Parathyroid adenoma (tissue), 2 donors: ENCODE results near the gene TRABD2B.

Experiments
- H2AFZ ChIP-seq: fragments of 300-600 bp; sonication (generic); one replicate; pipeline ENCODE4 v1.7.0; 2017; ENCODE audit warnings: antibody characterized with exemption, mild to moderate bottlenecking
- H3K27ac ChIP-seq: fragments of 300-600 bp; sonication (generic); one replicate; pipeline ENCODE4 v1.7.0; 2017
- H3K27me3 ChIP-seq: fragments of 300-600 bp; sonication (generic); one replicate; pipeline ENCODE4 v1.7.0; 2017; ENCODE audit warnings: low read length; ENCODE audit not compliant: control insufficient read depth, insufficient read depth
- H3K36me3 ChIP-seq: fragments of 300-600 bp; sonication (generic); one replicate; pipeline ENCODE4 v1.7.0; 2017; ENCODE audit warnings: low read length; ENCODE audit not compliant: control insufficient read depth, insufficient read depth
- H3K4me1 ChIP-seq: fragments of 300-600 bp; sonication (generic); one replicate; pipeline ENCODE4 v1.7.0; 2017; ENCODE audit warnings: control low read depth
- H3K4me2 ChIP-seq: fragments of 300-600 bp; sonication (generic); one replicate; pipeline ENCODE4 v1.7.0; 2017; ENCODE audit warnings: low read length
- H3K4me3 ChIP-seq: fragments of 300-600 bp; sonication (generic); one replicate; pipeline ENCODE4 v1.7.0; 2017; ENCODE audit warnings: low read depth, low read length
- H3K79me2 ChIP-seq: fragments of 300-600 bp; sonication (generic); one replicate; pipeline ENCODE4 v1.7.0; 2017; ENCODE audit warnings: control low read depth
- H3K9ac ChIP-seq: fragments of 300-600 bp; sonication (generic); one replicate; pipeline ENCODE4 v1.7.0; 2017; ENCODE audit warnings: mild to moderate bottlenecking
- H3K9me3 ChIP-seq: fragments of 300-600 bp; sonication (generic); one replicate; pipeline ENCODE4 v1.7.0; 2017; ENCODE audit warnings: low read length; ENCODE audit not compliant: control insufficient read depth
- CTCF ChIP-seq: fragments of 300-600 bp; sonication (generic); IDR thresholded peaks from one replicate; pipeline ENCODE4 v1.7.0; 2017; ENCODE audit warnings: antibody characterized with exemption, mild to moderate bottlenecking
- donor health status: primary hyperparathyroidism.

Gene TRABD2B

GRCh38 chr1:47976267-47976666, 20.9 kb downstream of the TRABD2B start:
- TF ChIP-seq CTCF, result no peak
- H3K36me3 ChIP-seq, result no peaks in the 10 kb centered on the region
- H3K79me2 ChIP-seq, result no peaks in the 10 kb centered on the region
- H2AFZ ChIP-seq, result no peak overlapping the region
- no peak overlapping the region for H3K4me2 ChIP-seq
- no peak overlapping the region for H3K4me3 ChIP-seq
- H3K9me3 ChIP-seq, result no peaks in the 10 kb centered on the region
- H3K4me1 ChIP-seq, result no peaks in the 10 kb centered on the region
- H3K9ac ChIP-seq, result no peak overlapping the region
- no peaks in the 10 kb centered on the region for H3K27me3 ChIP-seq
- no peak overlapping the region for H3K27ac ChIP-seq

GRCh38 chr1:47975302-47975921, 21.8 kb downstream of the TRABD2B start:
- no peak for TF ChIP-seq CTCF
- H3K36me3 ChIP-seq, result no peaks in the 10 kb centered on the region
- no peak overlapping the region for H3K27ac ChIP-seq
- H3K79me2 ChIP-seq, result no peaks in the 10 kb centered on the region
- H3K9ac ChIP-seq, result no peak overlapping the region
- H3K4me3 ChIP-seq, result no peak overlapping the region
- H3K4me2 ChIP-seq, result no peak overlapping the region
- no peaks in the 10 kb centered on the region for H3K27me3 ChIP-seq
- no peaks in the 10 kb centered on the region for H3K9me3 ChIP-seq
- no peak overlapping the region for H2AFZ ChIP-seq
- no peaks in the 10 kb centered on the region for H3K4me1 ChIP-seq

- no peak for TF ChIP-seq CTCF
- H3K27me3 ChIP-seq, result no peaks in the 10 kb centered on the region
Observed at GRCh38 chr1:47972864-47973432, 24.2 kb downstream of the TRABD2B start.

DNA sequence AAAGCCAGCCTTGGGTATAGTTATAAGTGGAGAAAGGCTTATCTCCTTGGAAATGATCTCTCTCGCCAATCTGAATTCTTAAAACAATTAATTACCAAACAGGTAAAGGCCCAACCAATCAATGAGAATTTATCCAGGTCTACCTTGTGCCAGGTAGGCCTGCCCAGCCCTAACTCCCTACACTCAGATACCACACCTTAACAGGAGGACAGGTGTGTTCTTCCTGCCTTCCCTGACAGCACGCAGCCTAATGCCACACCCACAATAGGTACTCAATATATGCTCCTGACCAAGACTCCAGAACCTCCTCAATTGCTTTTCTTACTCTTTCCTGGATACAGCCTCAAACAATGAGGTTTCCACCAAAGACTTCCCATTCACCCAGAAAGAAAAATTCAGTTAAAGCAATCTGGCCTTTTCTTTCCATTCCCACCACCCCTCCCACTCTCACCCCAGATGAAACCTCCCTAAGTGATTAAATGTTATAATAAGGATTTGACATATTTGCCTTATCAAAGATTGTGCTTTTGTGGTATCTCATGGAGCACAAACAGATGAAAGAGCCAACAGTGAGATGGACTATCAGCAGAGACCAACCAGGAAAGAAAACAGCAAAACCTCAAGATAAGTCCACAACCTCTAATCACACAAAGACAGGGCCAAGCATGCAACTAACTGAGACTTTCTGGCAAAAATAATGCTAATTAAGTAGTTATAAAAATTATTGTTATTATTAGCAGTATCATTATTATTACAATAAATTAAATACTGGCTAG, 25.6 kb downstream of the TRABD2B start:
- TF ChIP-seq CTCF, result no peak
- no peaks in the 10 kb centered on the region for H3K4me1 ChIP-seq
- H3K9ac ChIP-seq, result no peak overlapping the region
- no peaks in the 10 kb centered on the region for H3K36me3 ChIP-seq
- H3K9me3 ChIP-seq, result no peaks in the 10 kb centered on the region
- H3K4me2 ChIP-seq, result no peak overlapping the region
- no peak overlapping the region for H2AFZ ChIP-seq
- H3K27me3 ChIP-seq, result no peaks in the 10 kb centered on the region
- no peak overlapping the region for H3K4me3 ChIP-seq
- no peaks in the 10 kb centered on the region for H3K79me2 ChIP-seq
- no peak overlapping the region for H3K27ac ChIP-seq

More at GRCh38 chr1:47972864-47973432, 24.2 kb downstream of the TRABD2B start:
- H3K79me2 ChIP-seq, result no peaks in the 10 kb centered on the region
- no peaks in the 10 kb centered on the region for H3K36me3 ChIP-seq
- H3K4me1 ChIP-seq, result no peaks in the 10 kb centered on the region
- H2AFZ ChIP-seq, result no peak overlapping the region
- no peak overlapping the region for H3K4me2 ChIP-seq
- H3K9ac ChIP-seq, result no peak overlapping the region
- no peaks in the 10 kb centered on the region for H3K9me3 ChIP-seq
- no peak overlapping the region for H3K27ac ChIP-seq
- H3K4me3 ChIP-seq, result no peak overlapping the region
